Thoracic aorta (tissue), 2 donors: ENCODE measurements around the gene MAP4. TPM values are rescaled to one million over a fixed set of nuclear protein-coding genes. Genes with fewer than 3 reads are reported as not detected.

Experiments used
- ATAC-seq: fragments of 150-250 bp; one replicate; pipeline ENCODE4 v1.8.0; 2017; ENCODE audit warnings: low read depth; ENCODE audit not compliant: insufficient number of reproducible peaks, low FRiP score
- DNase-seq: peaks from one replicate; pipeline ENCODE4 v3.0.0-alpha.2; 2020; ENCODE audit warnings: low spot score
- H3K27ac ChIP-seq, 2 donors: fragments of 200-600 bp; sonication (generic); 1 replicate in 1 of 2; 2 replicates in 1 of 2; pipeline ENCODE4 v1.5.1; 2016; ENCODE audit warnings: mild to moderate bottlenecking in 2 of 2, moderate library complexity in 2 of 2
- H3K27me3 ChIP-seq: fragments of 200-600 bp; sonication (generic); replicated peaks from 2 replicates; pipeline ENCODE4 v1.6.0; 2016; ENCODE audit warnings: mild to moderate bottlenecking; ENCODE audit not compliant: insufficient read depth
- H3K36me3 ChIP-seq: fragments of 200-600 bp; sonication (generic); one replicate; pipeline ENCODE4 v1.5.1; 2016
- H3K4me1 ChIP-seq, 2 donors: fragments of 200-600 bp; sonication (generic); 1 replicate in 1 of 2; 2 replicates in 1 of 2; pipeline versions ENCODE4 v1.5.1 to v1.6.0; 2016; ENCODE audit warnings: low read depth in 2 of 2, mild to moderate bottlenecking in 1 of 2; ENCODE audit not compliant: control insufficient read depth in 1 of 2
- H3K4me3 ChIP-seq: fragments of 200-600 bp; sonication (generic); 2 replicates; pipeline ENCODE4 v1.5.1; 2016; ENCODE audit warnings: mild to moderate bottlenecking
- H3K9me3 ChIP-seq: fragments of 200-600 bp; sonication (generic); 2 replicates; pipeline ENCODE4 v1.5.1; 2016
- CTCF ChIP-seq: fragments of 200-600 bp; sonication (generic); IDR thresholded peaks from one replicate; pipeline ENCODE4 v1.5.1; 2019; ENCODE audit warnings: antibody characterized with exemption
- total RNA-seq, 2 donors: library from RNA; depleted of rRNA; stranded (reverse); fragments of >200 nt; gene quantifications; one replicate each; pipeline versions ENCODE4 v1.1.0 to v1.2.3, GENCODE V29; 2016

Gene MAP4
- total RNA-seq, 2 donors from 2014 or later = 252 to 264 TPM

GRCh38 chr3:47877719-47878118 is 138.5 kb downstream of the MAP4 start:
- H3K4me1 ChIP-seq = peaks cover 0 to 24% of the 10 kb centered on the region in 2 donors
- no peak for TF ChIP-seq CTCF
- H3K36me3 ChIP-seq = peaks cover 18% of the 10 kb centered on the region
- peak overlapping the region; percentile 39 to 45 for H3K27ac ChIP-seq
- ATAC-seq (no peak), DNase-seq (no peak)
- H3K27me3 ChIP-seq = no peaks in the 10 kb centered on the region
- H3K4me3 ChIP-seq = no peak overlapping the region
- H3K9me3 ChIP-seq = no peaks in the 10 kb centered on the region

- DNase-seq = no peak
- TF ChIP-seq CTCF = no peak
- Histone ChIP-seq H3K36me3 (peaks cover 19% of the 10 kb centered on the region), H3K4me3 (no peak overlapping the region), H3K27ac (peak overlapping the region; percentile 39 to 45), H3K9me3 (no peaks in the 10 kb centered on the region), H3K4me1 (peaks cover 0 to 24% of the 10 kb centered on the region in 2 donors), H3K27me3 (no peaks in the 10 kb centered on the region)
- no peak for ATAC-seq
Measured at GRCh38 chr3:47877290-47877689, 138.9 kb downstream of the MAP4 start.

DNA sequence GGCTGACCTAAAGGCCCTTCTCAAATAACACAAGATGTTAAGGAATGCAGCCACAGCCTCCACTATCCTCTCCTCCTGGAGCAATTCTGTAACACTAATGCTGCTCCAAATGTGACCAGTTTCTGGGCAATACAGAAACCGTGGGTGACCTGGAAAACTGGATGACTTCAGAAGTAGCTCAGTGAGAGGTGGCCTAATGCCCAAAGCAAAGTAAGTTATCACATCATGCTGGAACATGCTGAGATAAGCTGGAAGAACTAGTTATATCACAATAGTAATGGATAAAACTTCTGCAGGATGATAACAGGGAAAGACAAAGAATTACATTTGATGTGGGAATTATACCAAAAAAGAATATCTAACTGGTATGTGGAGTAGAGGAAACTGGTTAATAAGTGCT is 141.3 kb downstream of the MAP4 start:
- Histone ChIP-seq H3K27me3 (no peaks in the 10 kb centered on the region), H3K36me3 (peaks cover 40% of the 10 kb centered on the region), H3K9me3 (no peaks in the 10 kb centered on the region), H3K27ac (no peak overlapping the region), H3K4me3 (no peak overlapping the region), H3K4me1 (peaks cover 0 to 24% of the 10 kb centered on the region in 2 donors)
- DNase-seq (no peak), ATAC-seq (no peak)
- no peak for TF ChIP-seq CTCF

GRCh38 chr3:47874438-47874837 is 141.8 kb downstream of the MAP4 start:
- no peaks in the 10 kb centered on the region for H3K27me3 ChIP-seq
- no peak overlapping the region for H3K4me3 ChIP-seq
- peaks cover 0 to 24% of the 10 kb centered on the region in 2 donors for H3K4me1 ChIP-seq
- H3K9me3 ChIP-seq = no peaks in the 10 kb centered on the region
- no peak for DNase-seq
- peaks cover 45% of the 10 kb centered on the region for H3K36me3 ChIP-seq
- ATAC-seq = no peak
- no peak overlapping the region for H3K27ac ChIP-seq
- no peak for TF ChIP-seq CTCF

DNA sequence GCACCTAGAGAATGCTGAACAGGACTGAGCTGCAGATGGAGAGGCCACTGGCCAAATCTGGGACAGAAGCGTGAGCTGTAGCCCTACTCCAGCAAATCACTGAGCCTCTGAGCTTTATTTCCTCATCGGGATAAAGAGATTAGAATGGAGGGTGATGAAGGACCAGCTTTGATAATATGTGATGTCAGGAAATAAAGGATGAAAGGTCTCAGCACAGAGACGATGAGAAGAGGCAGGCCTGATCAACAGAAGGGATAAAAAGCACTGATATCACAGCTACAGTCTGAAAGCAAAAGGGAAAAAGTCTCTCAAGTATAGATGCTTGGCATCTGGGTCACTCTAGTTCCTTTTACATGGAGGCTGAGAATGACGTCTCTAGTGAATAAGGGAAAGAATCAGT is 143.3 kb downstream of the MAP4 start:
- no peak overlapping the region for H3K4me3 ChIP-seq
- no peak for TF ChIP-seq CTCF
- peaks cover under 1 to 19% of the 10 kb centered on the region in 2 donors for H3K4me1 ChIP-seq
- ATAC-seq (no peak), DNase-seq (no peak)
- no peaks in the 10 kb centered on the region for H3K27me3 ChIP-seq
- H3K36me3 ChIP-seq = peaks cover 60% of the 10 kb centered on the region
- H3K27ac ChIP-seq = no peak overlapping the region
- H3K9me3 ChIP-seq = no peaks in the 10 kb centered on the region
